GM12875 (cell line): ENCODE data around the gene ABLIM3.

Source experiments
- H3K4me3 ChIP-seq: one replicate; pipeline ENCODE4 v1.5.1; 2011; ENCODE audit warnings: low read depth, low read length, control low read depth
- CTCF ChIP-seq: IDR thresholded peaks from 2 replicates; pipeline ENCODE4 v1.5.1; 2011; ENCODE audit warnings: low read depth, mild to moderate bottlenecking, control low read depth, inconsistent platforms, low read length, moderate library complexity, borderline replicate concordance; ENCODE audit not compliant: insufficient read depth

Gene ABLIM3

GRCh38 chr5:149304195-149305078, 163.1 kb downstream of the ABLIM3 start:
- TF ChIP-seq CTCF: no peak
- H3K4me3 ChIP-seq: no peak overlapping the region

GRCh38 chr5:149309354-149309753, 168.1 kb downstream of the ABLIM3 start:
- no peak for TF ChIP-seq CTCF
- no peak overlapping the region for H3K4me3 ChIP-seq
